ENCODE measurements around the gene ENKUR.

- no peak for TF ChIP-seq POLR2A (IDR thresholded peaks at IDR 0.05)
- TF ChIP-seq CTCF (IDR thresholded peaks at IDR 0.05), result no peak
Observed at GRCh38 chr10:24991298-24991697, 24.7 kb downstream of the ENKUR start.

Data from thyroid gland (tissue), 4 donors.